ENCODE results near the gene ST6GAL1. TPM values are rescaled to one million over a fixed set of nuclear protein-coding genes. Genes with fewer than 3 reads are reported as not detected.

Gene ST6GAL1
- total RNA-seq, 4 donors from 2014 or later: 51.3 to 113 (median 65.5) TPM

GRCh38 chr3:186920301-186920700 lies 10.0 kb upstream of the ST6GAL1 start:
- no peak for ATAC-seq (ENCODE audit: low FRiP score)
- no peak for TF ChIP-seq CTCF (IDR thresholded peaks at IDR 0.05)
- no peak for DNase-seq (ENCODE audit: low spot score)

- ATAC-seq (ENCODE audit: low FRiP score) (no peak), DNase-seq (ENCODE audit: low spot score) (no peak)
- TF ChIP-seq CTCF (IDR thresholded peaks at IDR 0.05): no peak
Measured at GRCh38 chr3:186920796-186921195, 9.5 kb upstream of the ST6GAL1 start.

GRCh38 chr3:186921578-186921977 lies 8.7 kb upstream of the ST6GAL1 start:
- TF ChIP-seq CTCF (IDR thresholded peaks at IDR 0.05): no peak
- no peak for ATAC-seq (ENCODE audit: low FRiP score)

GRCh38 chr3:186922224-186922623 lies 8.1 kb upstream of the ST6GAL1 start:
- ATAC-seq (ENCODE audit: low FRiP score) (no peak), DNase-seq (ENCODE audit: low spot score) (no peak)
- no peak for TF ChIP-seq CTCF (IDR thresholded peaks at IDR 0.05)

More at GRCh38 chr3:186921578-186921977, 8.7 kb upstream of the ST6GAL1 start:
- no peak for DNase-seq (ENCODE audit: low spot score)

GRCh38 chr3:186922790-186923189 lies 7.5 kb upstream of the ST6GAL1 start:
- DNase-seq (ENCODE audit: low spot score): no peak
- no peak for TF ChIP-seq CTCF (IDR thresholded peaks at IDR 0.05)
- no peak for ATAC-seq (ENCODE audit: low FRiP score)

- TF ChIP-seq CTCF (IDR thresholded peaks at IDR 0.05): no peak
- ATAC-seq (ENCODE audit: low FRiP score): no peak
- DNase-seq (ENCODE audit: low spot score): no peak
Measured at GRCh38 chr3:186923241-186923640, 7.1 kb upstream of the ST6GAL1 start.

GRCh38 chr3:186925826-186926225 lies 4.5 kb upstream of the ST6GAL1 start:
- no peak for DNase-seq (ENCODE audit: low spot score)
- TF ChIP-seq CTCF (IDR thresholded peaks at IDR 0.05): no peak
- no peak for ATAC-seq (ENCODE audit: low FRiP score)
